Temporal lobe (tissue), 1 donor: ENCODE data around the gene JAKMIP3. TPM values are rescaled to one million over a fixed set of nuclear protein-coding genes. Genes with fewer than 3 reads are reported as not detected.

ENCODE experiments used
- total RNA-seq: library from RNA; depleted of rRNA; stranded (reverse); fragments of >200 nt; gene quantifications from one replicate; pipeline ENCODE4 v1.2.3, GENCODE V29; 2014

The JAKMIP3 gene
- total RNA-seq, 1 donor from 2014 or later, result 4.7 TPM

Other genes starting within 250 kb of the JAKMIP3 start
- gene PPP2R2D, start 164.9 kb upstream of the JAKMIP3 start, total RNA-seq, result 43.0 TPM
- 29.0 TPM for gene BNIP3, start 84.0 kb upstream of the JAKMIP3 start, total RNA-seq
- gene DPYSL4, start 121.0 kb downstream of the JAKMIP3 start, total RNA-seq, result 39.3 TPM
- 21.9 TPM for gene STK32C, start 242.0 kb downstream of the JAKMIP3 start, total RNA-seq